ENCODE results near the gene CYGB. TPM values are rescaled to one million over a fixed set of nuclear protein-coding genes. Genes with fewer than 3 reads are reported as not detected.

Gene CYGB
- total RNA-seq, result 5.9 and 7.1 TPM in 2 replicates

GRCh38 chr17:76537578-76538280 lies at the start of gene CYGB:
CYGB (minus strand) TSS chr17:76537709; CDS start chr17:76537542, 167 bp downstream.

GRCh38 chr17:76585649-76586593 lies 48.4 kb upstream of the CYGB start, which contains the start of gene ST6GALNAC2:
ST6GALNAC2 (minus strand) TSS chr17:76585860; CDS start chr17:76585808, 52 bp downstream.

GRCh38 chr17:76539631-76540271 lies 2.2 kb upstream of the CYGB start, which contains the start of gene PRCD:
PRCD (plus strand) TSS chr17:76540044; CDS start chr17:76540142, 98 bp downstream.

GRCh38 chr17:76501018-76501826 lies 36.3 kb downstream of the CYGB start, which contains the start of gene RHBDF2:
RHBDF2 (minus strand) TSS chr17:76501423; CDS start chr17:76481524, 19,899 bp downstream.

Other genes with a start within 250 kb of the CYGB start
- gene QRICH2, start 229.4 kb downstream of the CYGB start, total RNA-seq, result 4.8 and 5.1 TPM in 2 replicates
- gene PRPSAP1, start 183.8 kb downstream of the CYGB start, total RNA-seq, result 42.5 and 46.5 TPM in 2 replicates
- gene SPHK1, start 153.1 kb downstream of the CYGB start, total RNA-seq, result 42.5 and 101 TPM in 2 replicates
- gene UBE2O, start 84.6 kb downstream of the CYGB start, total RNA-seq, result 22.6 and 46.2 TPM in 2 replicates
- gene AANAT, start 70.1 kb downstream of the CYGB start, total RNA-seq, result 0.37 TPM in 1 of 2 replicates, not detected in the other
- gene RHBDF2, start 36.3 kb downstream of the CYGB start, total RNA-seq, result 9.5 and 33.7 TPM in 2 replicates
- gene PRCD, start 2.3 kb upstream of the CYGB start, total RNA-seq, result 1.2 and 1.5 TPM in 2 replicates
- 0.55 TPM in 1 of 2 replicates, not detected in the other for gene ST6GALNAC2, start 48.2 kb upstream of the CYGB start, total RNA-seq
- gene ST6GALNAC1, start 106.0 kb upstream of the CYGB start, total RNA-seq, result not detected in 2 replicates
- gene MXRA7, start 173.3 kb upstream of the CYGB start, total RNA-seq, result 269 and 308 TPM in 2 replicates
- 23.8 and 40.9 TPM in 2 replicates for gene JMJD6, start 188.9 kb upstream of the CYGB start, total RNA-seq
- gene METTL23, start 189.1 kb upstream of the CYGB start, total RNA-seq, result 21.0 and 24.9 TPM in 2 replicates
- 75.4 and 207 TPM in 2 replicates for gene SRSF2, start 199.6 kb upstream of the CYGB start, total RNA-seq
- 25.9 and 38.9 TPM in 2 replicates for gene MFSD11, start 200.4 kb upstream of the CYGB start, total RNA-seq